Thymus (tissue), 11 donors: ENCODE data around the gene WSCD2. TPM values are rescaled to one million over a fixed set of nuclear protein-coding genes. Genes with fewer than 3 reads are reported as not detected.

Source experiments
- DNase-seq, 9 donors: peaks; one replicate each; pipeline ENCODE4 v3.0.0-alpha.2; 2013; ENCODE audit warnings: low spot score in 9 of 9, low read depth in 6 of 9, missing footprints in 1 of 9
- H3K27ac ChIP-seq, 2 donors: one replicate each; pipeline ENCODE4 v1.5.1; 2013; ENCODE audit warnings: control low read depth in 1 of 2, low read depth in 1 of 2, low read length in 1 of 2, mild to moderate bottlenecking in 1 of 2, moderate library complexity in 1 of 2
- H3K27me3 ChIP-seq, 2 donors: one replicate each; pipeline ENCODE4 v1.5.1; 2013; ENCODE audit warnings: low read length in 1 of 2; ENCODE audit not compliant: control insufficient read depth in 2 of 2, insufficient read depth in 1 of 2
- H3K36me3 ChIP-seq, 2 donors: one replicate each; pipeline ENCODE4 v1.5.1; 2013; ENCODE audit warnings: low read length in 1 of 2, mild to moderate bottlenecking in 1 of 2, moderate library complexity in 1 of 2; ENCODE audit not compliant: control insufficient read depth in 2 of 2, insufficient read depth in 2 of 2
- H3K4me1 ChIP-seq, 2 donors: one replicate each; pipeline ENCODE4 v1.5.1; 2013; ENCODE audit warnings: low read length in 2 of 2; ENCODE audit not compliant: control insufficient read depth in 2 of 2, insufficient read depth in 2 of 2
- H3K4me3 ChIP-seq, 2 donors: one replicate each; pipeline ENCODE4 v1.5.1; 2013; ENCODE audit warnings: low read length in 2 of 2, control low read depth in 1 of 2, mild to moderate bottlenecking in 1 of 2
- H3K9me3 ChIP-seq, 2 donors: one replicate each; pipeline ENCODE4 v1.5.1; 2013; ENCODE audit warnings: low read length in 1 of 2, mild to moderate bottlenecking in 1 of 2; ENCODE audit not compliant: control insufficient read depth in 2 of 2, insufficient read depth in 1 of 2
- WGBS: extraction: QIAGEN DNeasy Blood & Tissue Kit; methylation state at CpG from one replicate; pipeline ENCODE4 v1.1.7; 2013; 5-methylcytosine and 5-hydroxymethylcytosine counted together
- polyA plus RNA-seq: library from polyadenylated mRNA; stranded (reverse); fragments of 200-250 nt; gene quantifications from one replicate; pipeline ENCODE4 v1.2.3, GENCODE V29; 2013
- total RNA-seq: library from RNA; stranded (reverse); fragments of 120-200 nt; gene quantifications from one replicate; pipeline ENCODE4 v1.2.4, GENCODE V29; 2013
- donor health status: healthy.

The WSCD2 gene
- total and polyA plus RNA-seq, 2 donors: 0.02 to 0.33 TPM

DNA sequence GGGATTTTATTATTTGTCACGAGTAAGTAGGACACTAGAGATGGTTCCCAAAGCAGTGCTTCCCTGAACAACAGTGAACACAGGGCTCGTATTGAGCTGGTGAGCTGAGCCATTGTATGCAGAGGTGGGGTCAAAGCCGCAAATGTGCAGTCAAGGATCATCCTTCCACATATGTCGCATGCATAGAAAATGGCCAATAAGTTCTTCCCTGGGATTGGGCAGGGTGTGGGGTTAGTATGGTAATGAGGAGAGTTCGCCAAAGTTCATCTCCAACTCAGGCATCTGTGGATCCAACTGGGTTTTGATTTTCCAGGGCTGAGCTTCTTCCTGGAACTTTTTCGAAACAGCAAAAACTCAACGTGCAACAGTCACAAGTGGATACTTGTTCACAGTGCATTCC is 123.4 kb downstream of the WSCD2 start:
- H3K4me1 ChIP-seq: no peaks in the 10 kb centered on the region
- H3K36me3 ChIP-seq: no peaks in the 10 kb centered on the region
- no peak for DNase-seq
- 94% methylated on average over 7 of the region's 7 CpGs for WGBS
- no peaks in the 10 kb centered on the region for H3K9me3 ChIP-seq
- H3K27ac ChIP-seq: no peak overlapping the region
- no peak overlapping the region for H3K4me3 ChIP-seq
- H3K27me3 ChIP-seq: no peaks in the 10 kb centered on the region

DNA sequence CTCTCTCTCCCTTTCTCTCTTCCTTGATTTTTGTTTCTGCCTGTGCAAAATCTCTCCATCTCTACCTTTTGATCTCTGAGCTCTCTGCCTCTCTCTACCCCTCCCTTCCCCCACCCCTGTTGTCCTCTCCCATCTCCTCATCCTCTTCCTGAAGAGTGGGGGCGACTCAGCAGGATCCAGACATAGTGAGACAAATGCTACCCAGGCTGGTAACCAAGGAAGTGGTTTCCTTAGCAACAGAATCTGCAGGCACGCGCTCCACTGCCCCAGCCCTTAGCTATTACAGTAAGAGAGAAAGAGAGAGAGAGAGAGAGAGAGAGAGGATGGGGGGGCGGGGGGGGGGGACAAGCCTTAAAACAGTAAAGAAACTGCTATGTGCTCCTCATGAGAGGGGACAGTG is 124.5 kb downstream of the WSCD2 start:
- Histone ChIP-seq H3K4me3 (no peak overlapping the region), H3K4me1 (no peaks in the 10 kb centered on the region), H3K9me3 (no peaks in the 10 kb centered on the region), H3K36me3 (no peaks in the 10 kb centered on the region), H3K27me3 (no peaks in the 10 kb centered on the region), H3K27ac (no peak overlapping the region)
- DNase-seq: no peak
- WGBS: 2% methylated on average over 3 of the region's 4 CpGs

- H3K27ac ChIP-seq: no peak overlapping the region
- H3K36me3 ChIP-seq: no peaks in the 10 kb centered on the region
- no peak for DNase-seq
- no peaks in the 10 kb centered on the region for H3K4me1 ChIP-seq
- 70% methylated on average over 5 of the region's 5 CpGs for WGBS
- no peaks in the 10 kb centered on the region for H3K9me3 ChIP-seq
- H3K27me3 ChIP-seq: no peaks in the 10 kb centered on the region
- H3K4me3 ChIP-seq: no peak overlapping the region
These were observed 124.9 kb downstream of the WSCD2 start for GRCh38 chr12:108254030-108254429.

GRCh38 chr12:108254517-108255251 is 125.6 kb downstream of the WSCD2 start:
- no peak for DNase-seq
- no peak overlapping the region for H3K27ac ChIP-seq
- no peak overlapping the region for H3K4me3 ChIP-seq
- H3K27me3 ChIP-seq: no peaks in the 10 kb centered on the region
- 91% methylated on average over 13 of the region's 13 CpGs for WGBS
- no peaks in the 10 kb centered on the region for H3K9me3 ChIP-seq
- H3K36me3 ChIP-seq: no peaks in the 10 kb centered on the region
- no peaks in the 10 kb centered on the region for H3K4me1 ChIP-seq

DNA sequence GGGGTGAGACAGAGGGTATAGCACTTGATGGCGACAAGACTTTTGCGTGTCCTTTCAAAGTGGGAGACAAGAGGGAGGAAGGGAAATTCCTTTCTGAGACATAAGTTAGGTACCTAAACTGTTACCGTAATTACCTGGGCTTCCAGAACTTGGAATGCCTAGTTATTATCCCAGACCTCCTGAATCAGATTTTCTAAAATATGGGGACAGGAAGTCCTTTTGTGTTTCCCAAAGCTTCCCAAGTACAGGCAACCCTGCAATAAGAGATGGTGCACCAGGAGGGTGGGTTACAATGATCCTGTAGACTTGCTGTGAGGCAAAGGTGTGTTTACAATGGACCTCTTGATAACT is 126.1 kb downstream of the WSCD2 start:
- 96% methylated on average over 3 of the region's 3 CpGs for WGBS
- no peak for DNase-seq
- H3K27me3 ChIP-seq: no peaks in the 10 kb centered on the region
- no peaks in the 10 kb centered on the region for H3K9me3 ChIP-seq
- H3K27ac ChIP-seq: no peak overlapping the region
- H3K4me3 ChIP-seq: no peak overlapping the region
- no peaks in the 10 kb centered on the region for H3K36me3 ChIP-seq
- H3K4me1 ChIP-seq: no peaks in the 10 kb centered on the region

DNA sequence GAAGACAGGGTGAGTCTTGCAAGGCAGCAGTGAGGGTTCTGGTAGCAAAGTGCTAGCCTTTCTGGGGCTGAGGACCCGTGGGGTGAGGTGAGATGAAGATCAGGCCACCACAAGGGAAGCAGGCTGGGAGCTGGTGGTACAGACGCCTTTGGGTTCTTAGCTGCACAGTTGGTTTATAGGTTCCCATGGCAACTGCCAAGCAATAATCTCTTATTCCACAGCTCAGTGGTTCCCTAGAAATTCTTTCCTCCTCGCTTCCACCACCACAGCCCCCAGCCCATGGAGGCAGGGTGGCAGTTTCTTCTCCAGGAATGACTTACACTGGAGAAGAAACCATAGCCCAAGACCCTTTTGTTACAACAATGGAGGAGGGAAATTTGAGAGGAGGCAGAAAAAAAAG is 127.9 kb downstream of the WSCD2 start:
- Histone ChIP-seq H3K36me3 (no peaks in the 10 kb centered on the region), H3K27me3 (no peaks in the 10 kb centered on the region), H3K4me3 (no peak overlapping the region), H3K27ac (no peak overlapping the region), H3K9me3 (no peaks in the 10 kb centered on the region), H3K4me1 (no peaks in the 10 kb centered on the region)
- no peak for DNase-seq
- WGBS: 54% methylated on average over 3 of the region's 3 CpGs

DNA sequence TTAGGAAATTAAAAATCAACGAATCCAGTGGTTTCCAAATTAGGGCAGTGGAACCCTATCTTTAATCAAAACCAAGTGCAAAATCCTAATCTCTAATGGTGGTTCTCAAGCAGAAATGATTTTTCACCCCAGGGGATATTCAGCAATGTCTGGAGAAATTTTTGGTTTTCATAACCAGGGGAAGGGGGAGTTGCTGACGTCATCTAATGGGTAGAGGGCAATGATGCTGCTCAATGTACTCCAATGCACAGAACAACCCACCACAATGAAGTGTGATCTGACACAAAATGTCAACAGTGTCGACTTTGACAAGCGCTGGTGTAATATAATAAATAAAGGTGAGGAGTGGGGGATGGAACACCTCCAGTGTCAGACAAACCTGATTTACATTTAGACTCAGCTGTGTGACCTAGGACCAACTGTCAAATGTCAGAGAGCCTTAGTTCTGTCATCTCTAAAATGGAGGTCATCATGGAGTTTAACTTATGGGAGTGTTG is 128.6 kb downstream of the WSCD2 start:
- Histone ChIP-seq H3K36me3 (no peaks in the 10 kb centered on the region), H3K4me3 (no peak overlapping the region), H3K4me1 (no peaks in the 10 kb centered on the region), H3K27me3 (no peaks in the 10 kb centered on the region), H3K27ac (no peak overlapping the region), H3K9me3 (no peaks in the 10 kb centered on the region)
- WGBS: 96% methylated on average over 4 of the region's 4 CpGs
- no peak for DNase-seq

- Histone ChIP-seq H3K27me3 (no peaks in the 10 kb centered on the region), H3K27ac (no peak overlapping the region), H3K36me3 (no peaks in the 10 kb centered on the region), H3K4me1 (no peaks in the 10 kb centered on the region), H3K4me3 (no peak overlapping the region), H3K9me3 (no peaks in the 10 kb centered on the region)
- DNase-seq: no peak
- 53% methylated on average over 3 of the region's 3 CpGs for WGBS
These were observed 131.0 kb downstream of the WSCD2 start for GRCh38 chr12:108260039-108260438.

GRCh38 chr12:108260969-108261368 is 131.9 kb downstream of the WSCD2 start:
- Histone ChIP-seq H3K9me3 (no peaks in the 10 kb centered on the region), H3K36me3 (no peaks in the 10 kb centered on the region), H3K27me3 (no peaks in the 10 kb centered on the region), H3K4me1 (no peaks in the 10 kb centered on the region), H3K27ac (no peak overlapping the region), H3K4me3 (no peak overlapping the region)
- DNase-seq: no peak
